GM21528 (cell line): ENCODE data around the gene PLCB1.

ENCODE experiments used
- ATAC-seq: cut with Tn5 transposase; IDR thresholded peaks from one replicate; pipeline ENCODE4 v1.9.1; 2021; ENCODE audit warnings: mild to moderate bottlenecking, moderate library complexity; ENCODE audit not compliant: unreplicated experiment, low FRiP score

The PLCB1 gene

DNA sequence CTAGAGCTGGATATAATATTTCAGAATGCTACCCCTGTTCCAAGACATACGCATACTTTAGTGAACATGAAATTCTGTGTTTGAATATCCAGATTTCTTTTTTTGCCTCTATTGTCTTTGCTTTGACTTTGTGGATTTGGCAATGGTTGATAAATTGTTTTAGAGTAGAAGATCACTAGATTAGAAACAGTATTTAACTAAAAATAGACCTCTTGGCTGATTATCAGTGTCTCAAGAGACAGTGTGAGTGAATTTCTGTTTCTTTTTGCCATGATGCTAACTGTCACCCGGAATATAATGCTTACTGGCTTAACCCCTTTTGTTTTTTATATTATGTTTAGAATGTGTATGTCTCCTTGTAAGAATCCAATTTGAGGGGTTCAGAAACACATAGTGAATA, 102.5 kb downstream of the PLCB1 start:
- no peak for ATAC-seq

GRCh38 chr20:8242066-8242465, 110.0 kb downstream of the PLCB1 start:
- ATAC-seq: no peak

DNA sequence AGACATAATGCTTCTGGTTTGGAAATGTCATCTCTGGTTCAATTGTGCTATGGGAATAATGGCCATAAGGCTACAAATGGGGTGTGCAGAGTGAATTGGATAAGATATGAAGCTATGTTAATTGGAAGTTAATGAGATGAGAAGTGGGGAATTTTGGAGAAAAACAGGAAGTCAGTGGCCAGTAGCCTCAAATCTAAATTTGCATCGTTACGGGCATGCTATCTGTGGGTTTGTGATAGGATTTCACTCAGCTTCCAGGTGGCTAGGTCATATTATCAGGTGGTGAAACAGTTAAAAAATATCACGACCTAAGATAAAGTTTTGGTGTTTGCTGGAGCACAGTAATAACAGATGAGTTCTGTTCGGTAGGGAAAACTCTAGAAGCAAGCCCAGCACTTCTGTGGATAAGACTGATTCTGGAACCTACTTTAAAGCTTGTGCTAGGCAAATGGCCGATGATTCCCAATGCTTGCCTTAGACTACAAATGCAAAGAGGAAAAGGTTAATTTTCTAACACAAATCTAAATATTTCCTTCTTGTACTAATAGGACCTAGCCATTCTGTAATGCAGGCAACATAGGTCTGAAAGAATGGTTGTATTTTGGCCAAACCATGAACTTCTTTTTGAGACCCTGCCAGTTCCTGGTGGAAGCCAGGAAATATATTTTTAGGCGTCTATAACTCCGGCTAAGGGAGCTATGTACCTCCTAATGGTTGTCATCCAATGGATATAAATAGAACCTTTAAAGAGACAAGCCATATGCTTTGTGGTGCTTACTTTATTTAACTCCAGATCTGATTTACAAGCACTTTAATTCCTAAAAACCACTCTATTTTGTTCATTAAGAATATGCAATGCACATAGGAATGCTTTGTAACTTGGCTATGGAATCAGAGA, 111.0 kb downstream of the PLCB1 start:
- ATAC-seq: no peak

- no peak for ATAC-seq
Observed at GRCh38 chr20:8244637-8245036, 112.6 kb downstream of the PLCB1 start.

DNA sequence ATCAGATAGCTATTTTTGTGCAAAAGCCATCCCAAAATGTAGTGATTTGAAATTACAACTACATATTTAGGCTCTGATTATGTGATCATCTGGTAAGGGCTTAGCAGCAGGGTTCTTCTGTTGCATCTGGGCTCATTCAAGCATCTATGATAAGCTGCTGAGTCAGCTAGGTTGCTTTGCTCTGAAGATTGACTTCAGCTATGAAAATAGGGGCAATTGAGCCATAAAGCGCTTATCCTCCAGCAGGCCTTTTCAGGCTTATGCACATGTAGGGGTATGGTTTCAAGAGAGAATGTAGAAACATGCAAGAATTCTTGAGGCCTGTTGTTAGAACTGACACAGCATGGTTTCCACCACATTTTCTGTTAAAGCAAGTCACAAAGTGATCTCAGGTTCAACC, 114.1 kb downstream of the PLCB1 start:
- no peak for ATAC-seq

DNA sequence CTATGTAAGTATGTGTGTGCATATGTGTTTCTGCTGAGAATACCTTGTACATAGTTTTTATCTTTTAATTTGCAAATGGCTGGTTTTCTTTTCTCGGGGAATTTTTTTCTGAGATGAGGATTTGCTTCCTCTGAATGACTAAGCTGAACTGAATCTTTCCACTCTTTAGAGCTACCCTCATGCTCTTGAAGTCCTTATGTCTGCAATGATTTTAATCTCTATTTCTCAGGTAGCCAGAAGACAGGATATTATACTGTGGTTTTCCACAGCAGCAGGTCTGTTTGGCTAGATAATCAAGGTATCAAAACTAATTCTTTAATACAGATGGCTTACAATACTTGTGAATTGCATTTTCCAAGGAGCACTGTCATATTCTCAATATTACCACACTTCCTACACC, 114.7 kb downstream of the PLCB1 start:
- ATAC-seq: no peak

DNA sequence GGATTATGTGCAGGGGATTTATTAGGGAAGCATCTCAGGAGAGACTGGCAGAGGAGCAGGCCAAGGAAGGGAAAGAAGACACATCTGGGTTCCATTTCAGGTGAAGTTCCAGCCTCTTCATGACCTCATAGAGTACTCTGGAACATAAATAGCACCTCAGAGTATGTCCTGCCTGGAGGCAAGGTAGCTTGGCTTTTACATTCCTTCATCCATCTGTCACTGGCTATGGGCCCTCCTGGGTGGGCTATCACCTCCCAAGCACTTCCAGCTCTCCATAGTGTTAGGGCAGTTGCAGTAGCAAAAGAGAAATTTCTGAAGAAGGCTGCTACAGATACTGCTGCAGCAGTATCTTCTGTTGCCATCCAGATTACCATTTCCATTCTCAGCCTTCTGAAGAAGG, 116.0 kb downstream of the PLCB1 start:
- ATAC-seq: no peak

- no peak for ATAC-seq
Observed at GRCh38 chr20:8249634-8250033, 117.6 kb downstream of the PLCB1 start.

DNA sequence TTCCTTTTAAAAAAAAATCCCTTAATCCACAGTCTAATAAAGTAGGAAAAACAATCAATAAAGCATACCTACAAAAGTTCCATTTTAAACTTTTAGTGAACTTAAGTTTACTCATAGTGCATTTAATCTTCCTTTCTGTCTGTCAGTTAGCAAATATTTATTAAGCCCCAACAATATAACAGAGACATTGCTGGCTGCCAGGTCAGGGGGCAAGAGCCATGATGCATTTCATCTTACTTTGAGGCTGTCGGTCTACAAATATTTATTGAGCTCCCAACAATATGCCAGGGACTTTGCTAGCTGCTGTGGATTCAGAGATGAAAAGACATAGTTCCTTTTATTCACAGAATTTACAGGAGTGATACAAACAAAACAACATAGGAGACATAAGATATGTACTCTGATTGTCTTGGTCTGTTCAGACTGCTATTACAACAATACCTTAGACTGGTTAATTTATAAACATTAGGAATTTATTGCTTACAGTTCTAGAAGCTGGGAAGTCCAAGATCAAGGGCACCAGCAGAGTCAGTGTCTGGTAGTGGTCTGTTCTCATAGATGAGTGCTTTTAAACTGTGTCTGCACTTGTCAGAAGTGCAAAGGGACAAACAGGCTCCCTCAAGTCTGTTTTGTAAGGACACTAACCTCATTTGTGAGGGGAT, 118.6 kb downstream of the PLCB1 start:
- ATAC-seq: no peak

- ATAC-seq: no peak
Observed at GRCh38 chr20:8251201-8251575, 119.1 kb downstream of the PLCB1 start.

DNA sequence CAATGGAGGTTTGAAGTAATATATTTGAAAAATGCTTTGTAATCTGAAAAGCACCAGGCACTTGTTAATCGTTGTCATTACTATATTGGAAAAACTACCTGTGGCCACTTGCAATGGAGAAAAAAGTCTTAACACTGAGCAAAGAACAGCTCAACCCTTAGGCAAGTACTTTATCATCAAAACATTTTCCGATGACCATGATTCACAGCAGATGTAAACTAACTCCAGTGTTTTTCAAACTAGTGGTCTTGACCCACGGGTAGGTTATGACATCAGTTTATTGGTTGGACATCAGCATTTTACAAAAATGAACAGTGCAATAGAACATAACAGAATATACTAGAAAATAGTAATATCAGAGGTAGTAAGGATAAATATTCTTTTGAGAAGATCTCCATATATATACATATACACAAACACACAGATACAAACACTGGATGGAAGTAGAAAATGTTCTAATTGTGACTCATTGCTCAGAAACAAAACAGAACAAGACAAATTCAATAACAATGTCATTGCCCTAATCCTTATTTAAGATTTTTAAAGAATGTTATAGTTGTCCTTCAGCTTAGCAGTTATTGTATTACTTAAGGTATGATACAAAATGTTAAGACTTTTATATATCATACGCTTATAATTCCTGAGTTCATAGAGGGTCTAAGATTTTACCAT, 123.0 kb downstream of the PLCB1 start:
- ATAC-seq: no peak

DNA sequence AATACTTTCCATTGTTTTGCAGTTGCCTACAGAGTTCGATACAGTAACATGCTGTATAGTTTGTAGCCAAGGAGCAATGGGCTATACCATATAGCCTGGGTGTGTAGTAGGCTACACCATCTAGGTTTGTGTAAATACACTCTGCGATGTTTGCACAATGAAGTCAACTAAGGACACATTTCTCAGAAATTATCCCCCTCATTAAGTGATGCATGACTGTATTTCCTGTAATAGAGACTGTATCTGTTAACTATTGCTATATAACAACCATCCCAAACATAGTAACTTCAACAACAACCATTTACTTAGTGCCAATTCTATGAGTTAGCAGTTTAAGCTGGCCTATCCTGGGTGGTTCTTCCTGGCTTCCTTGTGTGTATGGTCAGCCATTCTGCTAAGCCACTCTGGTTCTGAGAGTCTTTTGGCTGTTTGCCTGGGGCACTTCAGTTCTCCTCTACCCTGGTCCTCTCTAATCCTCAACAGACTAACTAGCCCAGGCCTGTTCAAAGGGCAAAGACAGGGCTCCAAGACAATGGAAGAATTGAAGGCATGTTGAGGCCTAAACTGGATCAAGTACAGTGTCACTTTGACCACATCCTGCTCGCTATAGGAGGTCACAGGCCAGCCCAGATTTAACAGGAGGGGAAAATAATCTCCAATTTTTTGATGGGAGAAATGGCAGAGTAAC, 124.0 kb downstream of the PLCB1 start:
- no peak for ATAC-seq

DNA sequence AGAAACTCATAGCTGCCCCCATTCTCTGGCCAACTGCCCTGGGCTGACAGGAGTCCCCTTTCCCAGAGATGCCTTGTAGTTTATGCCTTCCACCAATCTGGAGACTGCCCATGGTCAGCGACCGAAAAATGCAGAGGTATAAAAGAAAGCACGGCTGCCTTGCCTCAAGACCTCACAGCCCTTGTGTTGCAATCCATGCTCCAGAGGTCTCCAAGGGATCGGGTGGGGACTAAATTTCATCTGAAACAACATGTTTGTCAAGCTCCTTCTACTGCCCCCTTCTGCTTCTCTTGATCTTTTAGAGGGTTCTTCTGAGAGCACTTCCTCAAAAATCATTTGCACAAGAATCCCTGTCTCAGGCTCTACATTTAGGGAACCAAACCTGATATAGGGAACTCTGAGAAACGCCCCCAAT, 128.8 kb downstream of the PLCB1 start:
- ATAC-seq: no peak

DNA sequence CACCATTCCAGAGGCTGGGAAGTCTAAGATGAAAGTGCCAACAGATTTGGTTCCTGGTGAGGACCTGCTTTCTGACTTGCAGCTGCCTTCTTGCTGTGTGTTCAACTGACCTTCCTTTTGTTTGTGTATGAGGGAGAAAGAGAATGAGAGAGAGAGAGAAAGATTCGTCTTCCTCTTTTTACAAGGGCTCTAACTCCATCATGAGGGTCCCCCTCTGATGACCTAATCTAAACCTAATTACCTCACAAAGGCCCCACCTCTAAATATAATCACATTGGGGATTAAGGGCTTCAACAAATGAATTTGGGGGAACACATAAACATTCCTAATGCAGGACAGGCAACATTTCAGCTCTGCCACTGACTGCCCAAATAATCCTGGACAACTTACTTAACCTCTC, 130.7 kb downstream of the PLCB1 start:
- ATAC-seq: no peak

DNA sequence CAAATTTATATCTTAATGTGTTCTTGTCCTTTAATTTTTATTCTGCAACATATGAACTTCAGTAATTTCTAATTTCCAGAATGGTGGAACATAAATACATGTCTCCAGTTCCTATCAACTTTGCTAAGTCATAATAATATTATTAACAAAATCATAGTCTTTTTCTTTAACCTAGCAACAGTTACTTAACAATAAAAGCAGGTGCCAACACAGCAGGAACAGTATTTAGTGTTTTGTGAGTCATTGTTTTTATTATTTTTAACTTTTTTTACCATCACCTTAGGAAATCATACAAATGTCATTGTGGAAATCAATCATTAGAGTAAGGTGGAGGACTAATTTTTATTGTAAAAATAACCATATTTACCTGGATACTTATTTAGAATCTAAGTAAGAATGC, 133.5 kb downstream of the PLCB1 start:
- ATAC-seq: no peak

DNA sequence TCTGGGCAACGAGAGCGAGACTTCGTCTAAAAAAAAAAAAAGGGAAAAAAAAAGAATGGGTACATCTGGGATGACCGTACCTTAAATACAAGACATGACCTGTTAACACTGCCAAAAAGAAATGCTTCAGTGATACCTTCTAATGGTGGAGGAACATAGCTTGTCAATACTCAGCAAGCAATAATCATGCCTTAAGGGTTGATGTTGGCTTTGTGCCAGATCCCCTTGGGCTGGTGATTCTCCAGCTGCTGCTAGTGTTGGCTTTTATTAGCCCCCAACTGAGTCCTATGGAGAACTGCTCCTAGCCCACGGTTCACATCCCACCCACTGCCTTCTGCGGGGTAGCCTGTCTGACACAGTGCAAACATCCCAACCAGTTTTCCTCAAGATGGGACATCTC, 134.9 kb downstream of the PLCB1 start:
- ATAC-seq: no peak

DNA sequence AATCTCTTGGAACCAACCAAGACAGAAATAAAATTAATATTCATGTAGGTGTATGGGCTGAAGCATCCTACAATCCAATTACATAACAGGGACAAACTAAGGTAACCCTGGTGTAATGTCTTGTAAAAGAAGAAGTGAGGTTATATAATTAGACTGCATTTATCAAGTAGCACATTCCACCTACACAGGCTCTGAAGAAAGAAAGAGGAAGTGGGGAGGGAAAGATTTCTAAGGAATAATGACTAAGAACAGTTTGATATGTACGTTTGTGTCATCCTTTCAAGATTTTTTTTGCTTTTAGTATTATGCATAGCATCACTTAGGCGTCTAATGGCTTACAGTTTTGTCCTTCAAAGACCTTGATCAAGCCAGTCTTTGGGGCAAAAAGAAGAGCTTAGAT, 139.7 kb downstream of the PLCB1 start:
- no peak for ATAC-seq

- no peak for ATAC-seq
Observed at GRCh38 chr20:8272766-8273165, 140.7 kb downstream of the PLCB1 start.

GRCh38 chr20:8284902-8285301, 152.8 kb downstream of the PLCB1 start:
- ATAC-seq: no peak

DNA sequence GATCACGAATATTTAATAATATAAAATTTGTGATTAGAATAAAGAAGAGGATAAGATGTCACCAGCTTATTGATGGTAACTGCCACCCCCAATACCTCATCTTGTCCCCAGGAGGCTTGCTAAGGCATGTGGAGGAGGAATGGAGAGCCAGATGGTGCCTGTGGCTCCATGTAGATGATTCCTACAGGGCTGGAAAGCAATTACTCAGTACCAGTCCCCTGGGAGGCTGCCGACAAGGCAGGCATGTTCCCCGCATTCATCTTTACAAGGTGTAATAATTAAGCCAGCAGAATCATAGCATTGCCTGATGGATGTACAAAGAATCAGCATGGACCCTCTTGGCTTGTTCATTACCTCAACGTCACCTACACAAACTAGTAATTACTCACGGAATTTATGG, 155.3 kb downstream of the PLCB1 start:
- no peak for ATAC-seq

- ATAC-seq: no peak
Observed at GRCh38 chr20:8291200-8291599, 159.1 kb downstream of the PLCB1 start.
